Neutrophil (primary cell): ENCODE measurements around the gene BHLHE23.

Experiments
- H3K27ac ChIP-seq: fragments of 200-600 bp; sonication (generic); 2 replicates; pipeline ENCODE4 v1.5.1; 2016; ENCODE audit warnings: mild to moderate bottlenecking, moderate library complexity
- H3K27me3 ChIP-seq: fragments of 200-600 bp; sonication (generic); 2 replicates; pipeline ENCODE4 v1.6.0; 2016; ENCODE audit warnings: mild to moderate bottlenecking
- H3K36me3 ChIP-seq: fragments of 200-600 bp; sonication (generic); 2 replicates; pipeline ENCODE4 v1.5.1; 2017
- H3K4me1 ChIP-seq, 2 experiments: fragments of 200-600 bp in 1 of 2; sonication (generic) in 1 of 2; 1 replicate in 1 of 2; 2 replicates in 1 of 2; pipeline versions ENCODE4 v1.5.1 to v1.6.1; 2013 to 2016; ENCODE audit warnings: low read depth in 1 of 2, low read length in 1 of 2, mild to moderate bottlenecking in 1 of 2, moderate library complexity in 1 of 2; ENCODE audit not compliant: control insufficient read depth in 1 of 2, insufficient read depth in 1 of 2
- H3K4me3 ChIP-seq, 2 experiments: fragments of 200-600 bp in 1 of 2; sonication (generic) in 1 of 2; 1 replicate in 1 of 2; 2 replicates in 1 of 2; pipeline ENCODE4 v1.5.1; 2013 to 2016; ENCODE audit warnings: low read depth in 1 of 2, low read length in 1 of 2, mild to moderate bottlenecking in 1 of 2, moderate library complexity in 1 of 2
- H3K9me3 ChIP-seq: fragments of 200-600 bp; sonication (generic); 2 replicates; pipeline ENCODE4 v1.5.1; 2016
- TF ChIP-seq, protein P1 (sequence below): fragments of 200-600 bp; sonication (generic); IDR thresholded peaks from 2 replicates; pipeline ENCODE4 v1.5.1; 2016; ENCODE audit warnings: antibody characterized with exemption

The BHLHE23 gene

GRCh38 chr20:63021356-63022321 is 14.9 kb upstream of the BHLHE23 start:
- Histone ChIP-seq H3K9me3 (no peaks in the 10 kb centered on the region), H3K36me3 (no peaks in the 10 kb centered on the region), H3K27me3 (peaks cover 92% of the 10 kb centered on the region), H3K27ac (no peak overlapping the region), H3K4me3 (no peak overlapping the region), H3K4me1 (no peaks in the 10 kb centered on the region)
- TF ChIP-seq, protein P1, sequence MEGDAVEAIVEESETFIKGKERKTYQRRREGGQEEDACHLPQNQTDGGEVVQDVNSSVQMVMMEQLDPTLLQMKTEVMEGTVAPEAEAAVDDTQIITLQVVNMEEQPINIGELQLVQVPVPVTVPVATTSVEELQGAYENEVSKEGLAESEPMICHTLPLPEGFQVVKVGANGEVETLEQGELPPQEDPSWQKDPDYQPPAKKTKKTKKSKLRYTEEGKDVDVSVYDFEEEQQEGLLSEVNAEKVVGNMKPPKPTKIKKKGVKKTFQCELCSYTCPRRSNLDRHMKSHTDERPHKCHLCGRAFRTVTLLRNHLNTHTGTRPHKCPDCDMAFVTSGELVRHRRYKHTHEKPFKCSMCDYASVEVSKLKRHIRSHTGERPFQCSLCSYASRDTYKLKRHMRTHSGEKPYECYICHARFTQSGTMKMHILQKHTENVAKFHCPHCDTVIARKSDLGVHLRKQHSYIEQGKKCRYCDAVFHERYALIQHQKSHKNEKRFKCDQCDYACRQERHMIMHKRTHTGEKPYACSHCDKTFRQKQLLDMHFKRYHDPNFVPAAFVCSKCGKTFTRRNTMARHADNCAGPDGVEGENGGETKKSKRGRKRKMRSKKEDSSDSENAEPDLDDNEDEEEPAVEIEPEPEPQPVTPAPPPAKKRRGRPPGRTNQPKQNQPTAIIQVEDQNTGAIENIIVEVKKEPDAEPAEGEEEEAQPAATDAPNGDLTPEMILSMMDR, result no peak

- H3K9me3 ChIP-seq, result no peaks in the 10 kb centered on the region
Observed at GRCh38 chr20:63020681-63021080, 13.9 kb upstream of the BHLHE23 start.

DNA sequence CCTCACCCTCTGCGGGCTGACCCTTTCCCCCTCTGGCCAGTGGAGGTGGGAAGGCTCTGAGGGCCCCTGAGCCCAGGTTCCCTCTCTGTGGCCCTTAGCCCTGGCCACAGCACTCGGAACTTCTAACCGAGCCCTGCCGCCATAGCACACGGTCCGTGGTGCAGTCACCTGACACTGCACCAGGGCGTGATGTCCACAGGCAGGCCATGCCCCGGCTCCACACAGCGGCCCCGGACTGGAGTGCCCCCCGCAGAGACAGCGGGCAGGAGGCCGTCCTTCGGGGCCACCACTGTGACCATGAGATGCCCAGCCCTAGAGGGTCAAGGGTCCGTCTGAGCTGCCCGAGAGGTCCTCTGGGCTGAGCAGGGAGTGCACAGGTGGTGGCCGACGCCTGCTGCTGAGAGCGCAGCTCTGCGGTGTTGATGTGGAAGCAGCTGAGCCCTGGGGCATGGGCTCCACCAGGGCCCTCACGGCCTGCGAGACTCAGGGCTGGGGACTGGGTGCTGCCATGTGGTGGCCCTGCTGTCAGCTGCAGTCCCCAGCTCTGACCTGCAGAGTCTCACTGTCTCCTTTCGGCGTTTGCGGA is 11.2 kb upstream of the BHLHE23 start:
- Histone ChIP-seq H3K9me3 (no peaks in the 10 kb centered on the region), H3K27me3 (peaks cover 92% of the 10 kb centered on the region), H3K27ac (no peak overlapping the region), H3K36me3 (no peaks in the 10 kb centered on the region), H3K4me1 (no peaks in the 10 kb centered on the region), H3K4me3 (no peak overlapping the region)
- TF ChIP-seq, protein P1, result no peak

More at GRCh38 chr20:63020681-63021080, 13.9 kb upstream of the BHLHE23 start:
- H3K4me3 ChIP-seq, result no peak overlapping the region
- TF ChIP-seq, protein P1, result no peak
- H3K27ac ChIP-seq, result no peak overlapping the region
- H3K36me3 ChIP-seq, result no peaks in the 10 kb centered on the region
- peaks cover 92% of the 10 kb centered on the region for H3K27me3 ChIP-seq
- H3K4me1 ChIP-seq, result no peaks in the 10 kb centered on the region

DNA sequence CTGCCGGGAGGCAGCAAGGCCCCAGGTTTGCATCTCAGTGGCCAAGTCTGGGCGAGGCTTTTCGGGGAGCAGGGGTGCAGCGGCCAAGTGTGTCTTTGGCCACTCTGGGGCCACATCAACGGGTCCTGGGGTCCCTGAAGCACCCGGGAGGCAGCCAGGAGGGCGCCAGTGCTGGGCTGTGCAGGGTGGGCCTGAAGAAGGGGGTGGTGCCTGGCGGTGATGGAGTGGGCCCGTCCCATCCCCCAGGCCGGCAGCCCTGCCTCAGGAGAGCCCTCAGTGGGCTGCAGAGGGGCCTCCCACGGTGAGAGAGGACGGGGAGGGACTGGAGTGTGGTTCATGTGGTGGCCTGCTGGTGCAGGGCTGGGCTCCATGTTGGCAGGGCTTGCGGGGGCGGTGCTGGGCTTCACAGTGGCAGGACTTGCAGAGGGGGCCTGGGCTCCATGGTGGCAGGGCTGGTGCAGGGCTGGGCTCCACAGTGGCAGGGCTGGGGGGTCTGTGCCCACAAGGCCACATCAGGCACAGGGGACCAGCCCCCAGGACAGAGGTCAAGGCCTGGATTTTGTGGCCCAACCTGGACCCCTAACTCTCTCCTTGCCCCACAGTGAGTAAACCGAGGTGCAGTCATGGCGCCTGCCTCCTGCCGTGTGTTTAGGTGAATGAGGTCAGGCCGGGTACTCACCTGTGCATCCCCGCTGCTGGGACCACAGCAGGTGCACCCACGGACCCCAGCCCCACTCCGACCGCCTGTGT is 10.5 kb upstream of the BHLHE23 start:
- H3K9me3 ChIP-seq, result no peaks in the 10 kb centered on the region
- H3K27ac ChIP-seq, result no peak overlapping the region
- H3K4me3 ChIP-seq, result no peak overlapping the region
- H3K27me3 ChIP-seq, result peaks cover 92% of the 10 kb centered on the region
- TF ChIP-seq, protein P1, result no peak
- no peaks in the 10 kb centered on the region for H3K36me3 ChIP-seq
- no peaks in the 10 kb centered on the region for H3K4me1 ChIP-seq

- no peak overlapping the region for H3K4me3 ChIP-seq
- H3K9me3 ChIP-seq, result no peaks in the 10 kb centered on the region
- TF ChIP-seq, protein P1, result no peak
- peaks cover 92% of the 10 kb centered on the region for H3K27me3 ChIP-seq
- H3K36me3 ChIP-seq, result no peaks in the 10 kb centered on the region
- H3K4me1 ChIP-seq, result no peaks in the 10 kb centered on the region
- no peak overlapping the region for H3K27ac ChIP-seq
Observed at GRCh38 chr20:63016514-63017075, 9.8 kb upstream of the BHLHE23 start.
